M059J (cell line): ENCODE measurements around the gene HERC2. TPM values are rescaled to one million over a fixed set of nuclear protein-coding genes. Genes with fewer than 3 reads are reported as not detected.
"Not testable (repeated sequence)": the region's sequence is repeated elsewhere in the genome, so short reads cannot be mapped to it uniquely, and the experiment has no call there.

Experiments used
- DNase-seq: peaks from one replicate; pipeline ENCODE4 v3.0.0-alpha.2; 2012; ENCODE audit warnings: low read depth
- total RNA-seq: library from RNA; depleted of rRNA; stranded (reverse); fragments of >200 nt; shearing (Covaris generic); gene quantifications from 2 replicates; pipeline ENCODE4 v1.2.3, GENCODE V29; 2014; rRNA removed

The HERC2 gene, protein sequence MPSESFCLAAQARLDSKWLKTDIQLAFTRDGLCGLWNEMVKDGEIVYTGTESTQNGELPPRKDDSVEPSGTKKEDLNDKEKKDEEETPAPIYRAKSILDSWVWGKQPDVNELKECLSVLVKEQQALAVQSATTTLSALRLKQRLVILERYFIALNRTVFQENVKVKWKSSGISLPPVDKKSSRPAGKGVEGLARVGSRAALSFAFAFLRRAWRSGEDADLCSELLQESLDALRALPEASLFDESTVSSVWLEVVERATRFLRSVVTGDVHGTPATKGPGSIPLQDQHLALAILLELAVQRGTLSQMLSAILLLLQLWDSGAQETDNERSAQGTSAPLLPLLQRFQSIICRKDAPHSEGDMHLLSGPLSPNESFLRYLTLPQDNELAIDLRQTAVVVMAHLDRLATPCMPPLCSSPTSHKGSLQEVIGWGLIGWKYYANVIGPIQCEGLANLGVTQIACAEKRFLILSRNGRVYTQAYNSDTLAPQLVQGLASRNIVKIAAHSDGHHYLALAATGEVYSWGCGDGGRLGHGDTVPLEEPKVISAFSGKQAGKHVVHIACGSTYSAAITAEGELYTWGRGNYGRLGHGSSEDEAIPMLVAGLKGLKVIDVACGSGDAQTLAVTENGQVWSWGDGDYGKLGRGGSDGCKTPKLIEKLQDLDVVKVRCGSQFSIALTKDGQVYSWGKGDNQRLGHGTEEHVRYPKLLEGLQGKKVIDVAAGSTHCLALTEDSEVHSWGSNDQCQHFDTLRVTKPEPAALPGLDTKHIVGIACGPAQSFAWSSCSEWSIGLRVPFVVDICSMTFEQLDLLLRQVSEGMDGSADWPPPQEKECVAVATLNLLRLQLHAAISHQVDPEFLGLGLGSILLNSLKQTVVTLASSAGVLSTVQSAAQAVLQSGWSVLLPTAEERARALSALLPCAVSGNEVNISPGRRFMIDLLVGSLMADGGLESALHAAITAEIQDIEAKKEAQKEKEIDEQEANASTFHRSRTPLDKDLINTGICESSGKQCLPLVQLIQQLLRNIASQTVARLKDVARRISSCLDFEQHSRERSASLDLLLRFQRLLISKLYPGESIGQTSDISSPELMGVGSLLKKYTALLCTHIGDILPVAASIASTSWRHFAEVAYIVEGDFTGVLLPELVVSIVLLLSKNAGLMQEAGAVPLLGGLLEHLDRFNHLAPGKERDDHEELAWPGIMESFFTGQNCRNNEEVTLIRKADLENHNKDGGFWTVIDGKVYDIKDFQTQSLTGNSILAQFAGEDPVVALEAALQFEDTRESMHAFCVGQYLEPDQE (N-terminal part only)
- total RNA-seq: 9.9 and 21.0 TPM in 2 replicates

DNA sequence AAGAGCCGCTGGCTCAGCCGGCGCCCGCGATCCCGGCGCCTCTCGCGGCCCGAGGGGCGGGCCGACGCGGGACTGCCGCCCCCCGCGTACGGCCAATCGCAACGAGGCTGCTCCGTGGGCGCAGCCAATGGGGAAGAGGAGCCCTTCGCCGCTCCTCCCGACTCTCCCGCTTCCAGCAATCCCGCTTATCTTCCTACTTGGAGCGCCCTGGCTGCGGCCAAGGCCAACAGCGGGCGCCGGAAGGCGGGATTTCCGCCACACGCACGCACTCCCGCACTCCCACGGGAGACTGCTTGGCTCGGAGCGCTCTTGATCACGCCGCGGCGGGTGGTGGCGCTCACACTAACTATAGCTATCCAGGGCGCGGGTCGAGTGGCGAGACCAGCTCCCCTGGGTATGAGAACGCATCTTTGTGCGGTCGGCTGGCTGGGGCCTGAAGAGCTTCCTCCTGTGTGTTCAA lies at the start of gene HERC2:
Gene HERC2 (minus strand): TSS at position 51 of the 460 bp plus-strand sequence. CDS start 746 bp downstream, outside the sequence.
- DNase-seq: not testable (repeated sequence)

DNA sequence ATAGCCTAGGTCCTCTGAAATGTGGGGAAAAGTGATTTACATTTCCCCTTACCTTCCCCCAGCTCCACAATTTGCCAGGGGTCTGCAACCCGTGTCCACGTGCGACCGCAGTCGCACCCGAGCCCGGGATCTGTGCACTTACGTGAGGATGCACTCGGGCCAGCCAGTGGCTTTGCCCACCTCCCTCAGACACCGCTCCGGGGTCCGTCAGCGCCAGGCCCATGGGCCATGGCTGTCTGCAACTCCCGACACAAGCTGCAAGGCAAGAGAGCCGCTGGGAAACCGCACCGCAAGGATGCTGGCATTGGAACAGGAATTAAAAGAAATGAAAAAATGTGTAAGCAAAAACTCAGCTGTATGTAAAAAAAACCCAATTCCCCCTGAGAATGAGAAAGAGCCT lies 43.5 kb upstream of the HERC2 start:
- DNase-seq: not testable (repeated sequence)

DNA sequence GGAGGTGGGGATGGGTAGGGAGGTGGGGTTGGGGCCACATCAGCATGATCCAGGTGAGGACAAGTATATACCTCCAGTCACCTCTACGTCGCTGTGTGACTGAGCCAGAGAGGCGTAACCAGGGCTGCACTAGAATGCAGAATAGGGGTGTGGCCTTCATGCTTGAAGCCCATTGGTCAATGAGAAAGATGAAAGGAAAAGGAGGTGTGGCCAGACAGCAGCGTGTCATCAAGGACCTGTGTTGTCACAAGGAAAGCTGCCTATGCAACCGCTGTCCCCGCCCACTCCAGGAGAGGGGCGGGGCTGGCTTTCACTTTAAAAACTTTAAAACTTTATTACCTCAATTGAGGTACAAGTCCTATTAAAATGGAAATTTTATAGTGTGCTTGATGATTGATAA lies 36.0 kb upstream of the HERC2 start, which contains the start of gene GOLGA6L24:
Gene GOLGA6L24 (minus strand): TSS at position 101 of the 400 bp plus-strand sequence. CDS start 61 bp downstream, at position 40.
- DNase-seq: not testable (repeated sequence)

DNA sequence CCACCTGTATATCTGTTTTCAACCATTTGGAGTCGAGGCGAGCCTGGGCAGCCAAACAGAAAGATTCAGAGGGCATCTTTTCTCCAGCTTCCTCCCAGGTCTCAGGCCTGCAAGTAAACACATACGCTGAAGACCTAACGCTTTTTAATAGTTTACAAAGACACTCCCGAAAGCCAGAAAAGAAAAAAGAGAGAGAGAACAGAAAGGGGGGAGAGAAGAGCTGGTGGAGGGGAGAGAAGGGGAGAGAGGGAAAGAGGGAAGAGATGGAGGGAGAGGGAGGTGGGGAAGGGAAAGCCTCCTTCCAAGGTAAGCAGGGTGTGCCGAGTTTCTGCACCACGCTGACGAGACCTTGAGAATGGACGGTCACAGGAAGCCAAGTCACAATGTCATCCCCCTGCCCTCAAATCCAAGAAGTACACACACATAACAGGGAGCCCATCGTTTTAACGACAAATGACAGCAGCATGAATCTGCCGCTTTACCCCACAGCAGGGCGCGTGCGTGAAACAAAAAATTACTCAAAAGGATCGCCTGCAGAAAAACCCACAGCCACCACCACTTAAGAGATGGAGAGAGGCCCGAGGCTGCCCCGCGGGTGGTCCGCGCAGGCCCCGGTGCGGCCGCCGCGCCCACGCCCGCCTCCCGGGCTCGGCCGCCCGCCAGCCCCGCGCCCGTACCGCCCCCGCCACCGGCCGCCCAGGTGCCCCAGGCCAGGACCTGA lies 461 bp downstream of the HERC2 start:
- not testable (repeated sequence) for DNase-seq

DNA sequence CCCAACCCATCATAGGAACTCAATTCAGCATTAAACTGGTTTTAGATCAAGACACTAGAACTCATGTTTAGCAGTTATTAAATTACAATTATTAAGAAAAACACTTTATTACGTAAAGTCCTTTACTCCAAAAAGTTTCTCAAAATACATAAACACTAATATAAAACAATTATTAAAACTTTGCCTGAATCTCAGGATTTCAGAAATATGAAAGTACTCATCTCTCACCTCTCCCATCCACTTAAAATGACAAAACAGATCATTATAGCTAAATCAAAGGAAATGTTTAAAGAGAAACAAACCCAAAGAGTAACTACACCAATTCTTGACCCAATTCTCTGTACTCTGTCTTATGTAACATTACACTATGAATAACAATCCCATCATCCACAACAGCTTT lies 2.3 kb downstream of the HERC2 start:
- DNase-seq: not testable (repeated sequence)

DNA sequence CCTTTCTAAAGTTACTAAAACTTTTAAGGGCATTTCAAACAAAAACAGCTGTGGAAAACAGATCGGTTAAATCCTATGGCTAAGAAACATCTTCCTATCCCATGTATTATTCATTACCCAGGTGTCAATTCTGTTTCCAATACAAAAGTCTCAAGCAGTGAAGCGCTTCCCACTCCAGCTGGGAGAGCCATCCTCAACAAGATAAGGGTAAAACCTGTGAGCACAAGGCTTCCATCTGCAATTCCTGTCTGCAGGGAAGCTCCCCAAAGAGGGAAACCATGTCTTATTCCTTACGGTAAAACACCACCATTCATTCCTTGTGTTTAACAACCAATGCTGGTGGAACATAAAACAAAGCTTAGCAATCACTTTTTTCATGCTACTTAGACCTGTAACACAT lies 3.2 kb downstream of the HERC2 start:
- DNase-seq: not testable (repeated sequence)

DNA sequence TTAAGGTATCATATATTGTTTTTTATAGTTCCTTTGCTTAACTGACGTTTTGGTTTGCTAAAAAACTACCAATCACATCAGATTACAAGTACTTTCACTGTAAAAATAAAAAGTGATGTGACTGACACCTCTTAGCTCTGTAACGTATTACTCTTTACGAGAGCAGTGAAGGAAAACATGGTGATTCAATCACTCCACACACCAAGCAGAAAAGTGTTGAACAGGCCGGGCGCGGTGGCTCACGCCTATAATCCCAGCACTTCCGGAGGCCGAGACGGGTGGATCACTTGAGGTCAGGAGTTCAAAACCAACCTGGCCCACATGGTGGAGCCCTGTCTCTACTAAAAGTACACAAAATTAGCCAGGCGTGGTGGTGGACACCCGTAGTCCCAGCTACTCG lies 3.9 kb downstream of the HERC2 start:
- DNase-seq: not testable (repeated sequence)

DNA sequence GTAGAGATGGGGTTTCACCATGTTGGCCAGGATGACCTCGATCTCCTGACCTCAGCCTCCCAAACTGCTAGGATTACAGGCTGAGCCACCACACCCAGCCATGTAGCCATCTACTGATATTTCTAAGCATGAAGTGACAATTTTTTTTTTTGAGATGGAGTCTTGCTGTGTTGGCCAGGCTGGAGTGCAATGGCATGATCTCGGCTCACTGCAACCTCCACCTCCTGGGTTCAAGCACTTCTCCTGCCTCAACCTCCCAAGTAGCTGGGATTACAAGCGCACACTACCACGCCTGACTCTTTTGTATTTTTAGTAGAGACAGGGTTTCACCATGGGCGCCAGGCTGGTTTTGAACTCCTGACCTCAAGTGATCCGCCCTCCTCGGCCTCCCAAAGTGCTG lies 5.0 kb downstream of the HERC2 start:
- DNase-seq: not testable (repeated sequence)

DNA sequence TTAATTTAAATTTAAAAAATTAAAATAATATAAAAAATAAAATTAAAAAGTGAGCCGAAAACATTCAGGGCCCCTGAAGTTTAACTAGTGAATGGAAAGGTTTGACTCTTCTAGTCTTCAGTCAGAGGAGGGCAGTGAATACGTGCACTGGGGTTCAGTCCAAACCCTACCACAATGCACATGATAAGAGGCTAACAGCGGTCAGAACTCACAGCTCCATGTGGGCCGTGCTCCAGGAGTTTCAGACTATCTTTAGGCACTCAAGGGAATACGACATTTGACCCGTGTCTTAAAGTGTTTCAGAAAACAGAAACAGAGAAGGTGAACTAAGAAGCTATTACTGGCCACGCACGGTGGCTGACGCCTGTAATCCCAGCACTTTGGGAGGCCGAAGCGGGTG lies 11.5 kb downstream of the HERC2 start:
- not testable (repeated sequence) for DNase-seq

DNA sequence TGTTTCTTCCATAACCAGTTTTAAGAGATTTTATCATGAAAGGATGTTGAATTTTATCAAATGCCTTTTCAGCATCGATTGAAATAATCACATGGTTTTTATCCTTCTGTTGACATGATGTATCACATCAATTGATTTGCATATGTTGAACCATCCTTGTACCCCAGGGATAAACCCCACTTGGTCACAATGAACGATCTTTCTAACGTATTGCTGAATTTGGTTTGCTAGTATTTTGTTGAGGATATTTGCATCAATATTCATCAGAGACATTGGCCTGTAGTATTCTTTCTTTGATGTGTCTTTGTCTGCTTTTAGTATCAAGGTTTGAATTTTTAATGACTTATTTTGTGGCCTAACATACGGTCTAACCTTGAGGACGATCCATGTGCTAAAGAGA lies 13.3 kb downstream of the HERC2 start:
- DNase-seq: not testable (repeated sequence)

DNA sequence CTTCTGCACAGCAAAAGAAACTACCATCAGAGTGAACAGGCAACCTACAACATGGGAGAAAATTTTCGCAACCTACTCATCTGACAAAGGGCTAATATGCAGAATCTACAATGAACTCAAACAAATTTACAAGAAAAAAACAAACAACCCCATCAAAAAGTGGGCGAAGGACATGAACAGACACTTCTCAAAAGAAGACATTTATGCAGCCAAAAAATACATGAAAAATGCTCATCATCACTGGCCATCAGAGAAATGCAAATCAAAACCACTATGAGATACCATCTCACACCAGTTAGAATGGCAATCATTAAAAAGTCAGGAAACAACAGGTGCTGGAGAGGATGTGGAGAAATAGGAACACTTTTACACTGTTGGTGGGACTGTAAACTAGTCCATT lies 16.3 kb downstream of the HERC2 start:
- DNase-seq: not testable (repeated sequence)

DNA sequence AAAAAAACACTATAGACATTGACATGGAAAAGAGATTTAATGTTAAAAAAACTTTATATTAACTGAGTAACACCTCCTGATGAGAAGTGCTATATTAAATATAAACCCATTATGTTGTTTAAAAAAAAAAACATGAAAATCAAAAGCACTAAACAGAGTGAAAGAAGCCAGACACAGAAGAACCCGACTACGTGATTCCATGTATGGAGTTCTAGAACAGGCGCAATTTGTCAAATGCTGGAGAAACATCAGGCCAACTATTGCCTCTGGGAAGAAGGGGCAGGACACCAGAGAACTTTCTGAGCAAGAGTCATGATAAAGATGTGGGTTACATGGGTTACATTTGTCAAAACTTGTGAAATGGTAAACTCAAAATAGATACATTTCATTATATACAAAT lies 24.5 kb downstream of the HERC2 start:
- not testable (repeated sequence) for DNase-seq

DNA sequence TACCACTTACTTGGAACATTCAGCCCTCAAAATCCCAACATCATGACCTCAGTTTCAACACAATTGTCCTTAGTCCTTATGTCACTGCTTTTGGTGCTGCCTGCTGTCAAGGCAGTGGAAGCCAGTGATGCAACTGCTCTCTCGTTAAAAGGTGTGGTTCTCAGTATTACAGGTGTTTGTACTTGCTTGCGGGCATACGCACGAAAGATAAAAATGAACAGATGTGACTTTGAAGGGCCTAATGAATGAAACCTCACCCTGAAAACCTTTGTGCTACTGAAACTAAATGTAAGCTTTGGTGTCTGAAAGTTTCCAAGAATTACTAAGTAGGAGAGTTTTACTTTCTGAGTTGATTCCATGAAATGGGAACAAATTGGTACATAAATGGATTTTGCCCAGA lies 25.2 kb downstream of the HERC2 start:
- not testable (repeated sequence) for DNase-seq

DNA sequence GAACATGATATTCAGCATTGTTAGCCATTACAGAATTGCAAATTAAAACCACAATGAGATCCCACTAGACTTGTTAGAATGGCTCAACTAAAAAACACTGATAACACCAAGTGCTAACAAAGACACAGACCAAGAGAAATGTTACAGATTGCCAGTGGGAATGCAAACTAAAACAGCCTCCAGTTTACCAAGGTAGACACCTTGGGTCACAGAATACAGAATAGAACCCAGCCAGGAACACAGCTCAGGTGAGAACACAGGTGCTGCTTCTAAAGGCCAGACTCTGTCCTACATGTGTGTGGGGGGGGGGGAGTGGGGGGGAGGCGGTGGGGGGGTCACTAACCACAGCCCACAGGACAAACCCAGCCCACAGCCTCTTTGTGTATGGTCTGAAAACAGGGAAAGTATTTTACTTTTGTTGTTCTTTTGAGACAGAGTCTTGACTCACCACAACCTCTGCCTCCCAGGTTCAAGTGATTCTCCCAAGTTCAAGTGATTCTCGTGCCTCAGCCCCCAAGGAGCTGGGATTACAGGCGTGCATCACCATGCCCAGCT lies 26.9 kb downstream of the HERC2 start:
- DNase-seq: not testable (repeated sequence)

DNA sequence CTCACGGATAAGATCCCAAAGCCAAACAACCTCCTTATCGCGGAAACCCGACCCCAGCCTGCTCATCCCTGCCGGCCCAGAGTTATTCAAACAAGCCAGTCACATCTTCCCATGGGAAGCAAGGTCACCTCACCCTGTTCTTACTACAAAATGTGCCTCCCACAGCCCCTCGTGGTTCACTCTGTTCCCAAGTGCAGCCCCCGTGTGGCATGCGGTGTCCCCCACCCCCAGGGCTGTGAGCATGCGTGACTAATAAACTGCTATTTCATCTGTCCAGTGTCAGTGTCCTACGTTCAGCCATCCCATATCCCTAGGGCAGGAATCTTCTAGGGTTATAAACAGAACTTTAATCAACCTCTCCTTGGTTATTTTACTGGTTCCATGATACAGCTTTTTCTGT lies 27.4 kb downstream of the HERC2 start:
- not testable (repeated sequence) for DNase-seq

DNA sequence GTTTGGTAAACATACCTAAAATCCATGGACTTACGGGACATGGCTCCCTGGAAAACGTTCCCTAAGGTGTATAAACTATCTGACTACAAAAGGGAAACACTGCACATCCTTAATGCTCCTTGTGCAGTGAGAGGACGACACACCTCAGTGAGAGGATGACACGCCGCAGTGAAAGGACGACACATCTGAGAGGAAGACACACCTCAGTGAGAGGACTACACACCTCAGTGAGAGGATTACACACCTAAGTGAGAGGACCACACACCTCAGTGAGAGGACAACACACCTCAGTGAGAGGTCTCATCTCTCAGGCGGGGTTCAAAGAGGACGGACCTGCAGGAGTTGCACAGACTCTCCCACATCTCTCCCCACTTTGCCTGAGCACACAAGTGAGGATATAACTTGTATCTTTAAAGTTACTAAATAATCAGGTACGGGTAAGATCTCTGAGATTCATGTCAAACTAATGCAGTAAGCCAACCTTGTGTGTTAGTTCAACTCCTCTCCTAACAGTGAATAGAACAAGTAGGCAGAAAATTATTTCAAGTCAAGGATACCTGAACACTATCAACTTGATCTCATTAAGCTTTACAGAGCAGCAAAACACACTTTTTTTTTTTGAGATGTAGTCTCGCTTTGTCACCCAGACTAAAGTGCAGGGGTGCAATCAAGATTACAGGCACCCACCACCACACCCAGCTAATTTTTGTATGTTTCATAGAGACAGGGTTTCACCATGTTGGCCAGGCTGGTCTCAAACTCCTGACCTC lies 32.1 kb downstream of the HERC2 start:
- DNase-seq: no peak

DNA sequence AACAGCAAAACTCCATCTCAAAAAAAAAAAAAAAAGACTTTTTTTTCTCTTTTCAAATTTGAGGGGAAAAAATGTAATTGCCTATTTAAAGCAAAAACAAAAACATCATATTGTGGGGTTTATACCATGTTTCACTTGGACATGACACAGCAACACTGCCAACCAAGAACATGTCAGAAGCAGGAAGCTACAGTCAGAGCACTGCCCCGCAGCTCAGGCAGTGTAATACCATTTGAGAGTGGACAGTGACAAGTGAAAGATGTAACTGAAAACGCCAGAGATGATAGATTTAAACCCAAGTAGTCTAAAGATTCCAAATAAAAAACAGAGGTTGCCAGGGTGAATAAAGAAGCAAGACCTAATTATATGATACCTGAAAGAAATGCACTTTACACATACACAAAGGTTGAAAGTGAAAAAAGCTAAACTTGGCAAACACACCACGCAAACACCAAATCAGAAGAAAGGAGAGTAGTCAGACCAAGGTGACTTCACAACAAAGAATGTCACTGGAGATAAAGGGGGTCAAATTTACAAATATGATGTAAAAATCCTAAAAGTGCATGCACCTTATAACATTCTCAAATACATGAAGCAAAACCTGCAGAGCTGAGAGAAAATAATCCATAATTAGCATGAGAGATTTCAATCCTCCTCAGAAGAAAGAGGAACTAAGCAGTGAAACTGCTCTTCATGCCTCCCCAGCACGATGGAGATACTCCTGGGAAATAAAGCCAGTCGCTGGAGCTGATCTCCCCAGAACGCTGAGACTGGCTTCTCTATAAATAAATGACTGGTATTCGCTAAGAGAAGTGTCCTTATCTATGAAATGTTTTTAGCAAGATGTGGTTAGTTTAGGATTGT lies 32.9 kb downstream of the HERC2 start:
- DNase-seq: not testable (repeated sequence)

DNA sequence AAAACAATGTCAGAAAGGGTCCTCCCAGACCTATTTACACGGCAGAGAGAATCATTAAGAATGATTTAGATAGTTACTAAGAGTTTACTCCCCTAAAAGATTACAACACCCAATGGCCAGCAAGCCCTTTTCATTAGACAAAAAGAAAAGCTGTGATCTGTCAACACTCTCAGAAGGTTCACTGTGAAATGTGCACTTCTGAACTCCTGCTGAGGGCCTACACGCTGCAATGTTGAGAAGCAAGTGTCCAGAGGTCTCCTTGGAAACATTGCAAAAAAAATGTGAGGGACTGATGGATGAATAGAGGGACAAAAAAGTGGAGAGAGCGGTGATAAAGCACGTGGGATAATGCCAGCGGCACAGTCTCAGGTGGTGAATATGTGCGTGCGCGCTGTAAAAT lies 35.3 kb downstream of the HERC2 start:
- DNase-seq: not testable (repeated sequence)

DNA sequence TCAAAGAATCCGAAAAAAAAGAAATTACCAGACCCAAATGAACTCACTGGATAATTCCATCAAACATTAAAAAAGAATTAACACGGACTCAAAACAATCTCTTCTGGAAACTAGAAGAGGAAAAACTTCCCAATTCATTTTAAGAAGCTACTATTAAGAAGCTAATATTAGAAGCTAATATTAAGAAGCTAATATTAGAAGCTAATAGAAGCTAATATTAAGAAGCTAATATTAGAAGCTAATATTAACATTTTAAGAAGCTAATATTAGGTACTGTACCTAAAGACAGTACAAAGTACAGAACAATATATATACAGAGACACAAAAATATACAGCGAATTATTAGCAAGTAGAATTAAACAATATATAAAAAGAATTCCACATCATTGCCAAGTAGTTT lies 35.9 kb downstream of the HERC2 start:
- no peak for DNase-seq
